ENCODE results near the gene RAB3A. TPM values are rescaled to one million over a fixed set of nuclear protein-coding genes. Genes with fewer than 3 reads are reported as not detected.

The RAB3A gene
- total RNA-seq, 1 experiment from 2014 or later, result 1.0 TPM

- H3K36me3 ChIP-seq (ENCODE audit: control insufficient read depth, insufficient read depth, low read length), result no peaks in the 10 kb centered on the region; the same call in 1 of the 2 replicates
- DNase-seq (ENCODE audit: low read depth, low spot score) (no peak), ATAC-seq (no peak)
- no peaks in the 10 kb centered on the region for H3K4me1 ChIP-seq (ENCODE audit: control insufficient read depth, insufficient read depth, low read length)
- intact Hi-C loops (cut with micrococcal nuclease; ENCODE audit: unreplicated experiment) (loop anchor here (10.0 kb wide), 1 partner anchor 52 kb away; no protein-coding TSS in a partner anchor), in situ Hi-C loops (cut with HindIII; ENCODE audit: low pct_unique_long_range_greater_than_20kb, low sequenced_read_pairs) (no loop called here)
- H3K27me3 ChIP-seq (ENCODE audit: control insufficient read depth, insufficient read depth, low read length), result no peaks in the 10 kb centered on the region
- no peaks in the 10 kb centered on the region for H3K9me3 ChIP-seq (ENCODE audit: control insufficient read depth, insufficient read depth, low read depth, low read length)
- no peak overlapping the region for H3K4me3 ChIP-seq (ENCODE audit: low read depth in 2 of 2, low read length in 2 of 2)
- no TSS peak for BruUV-seq (replicated peaks)
- no peak overlapping the region for H3K27ac ChIP-seq (ENCODE audit: low read length)
- POLR2A ChIA-PET, result interaction anchor here (0.7 kb wide), 1 partner anchor 22 kb away, joined by 6 read pairs; no protein-coding TSS in a partner anchor
- TF ChIP-seq SIN3A (IDR thresholded peaks at IDR 0.05; ENCODE audit: borderline replicate concordance, insufficient read depth, low read depth, low read length) (no peak), TCF7L2 (IDR thresholded peaks at IDR 0.05; ENCODE audit: low read depth, low read length) (no peak), POLR2AphosphoS5 (IDR thresholded peaks at IDR 0.05; ENCODE audit: low read depth, low read length) (no peak), REST (IDR thresholded peaks at IDR 0.05; ENCODE audit: insufficient read depth in 1 of 2, low read depth in 2 of 2, low read length in 1 of 2) (no peak), CTCF (IDR thresholded peaks at IDR 0.05) (no peak)
- CTCF ChIA-PET, result interaction anchor here (1.1 kb wide), 1 partner anchor 56 kb away, joined by 3 read pairs; no protein-coding TSS in a partner anchor
These were observed 36.8 kb downstream of the RAB3A start for GRCh38 chr19:18167011-18167410.

GRCh38 chr19:18165794-18166544, 37.9 kb downstream of the RAB3A start:
- Histone ChIP-seq H3K36me3 (ENCODE audit: control insufficient read depth, insufficient read depth, low read length) (no peaks in the 10 kb centered on the region; the same call in 1 of the 2 replicates), H3K27me3 (ENCODE audit: control insufficient read depth, insufficient read depth, low read length) (no peaks in the 10 kb centered on the region), H3K4me1 (ENCODE audit: control insufficient read depth, insufficient read depth, low read length) (no peaks in the 10 kb centered on the region), H3K4me3 (ENCODE audit: low read depth in 2 of 2, low read length in 2 of 2) (no peak overlapping the region), H3K27ac (ENCODE audit: low read length) (no peak overlapping the region), H3K9me3 (ENCODE audit: control insufficient read depth, insufficient read depth, low read depth, low read length) (no peaks in the 10 kb centered on the region)
- in situ Hi-C loops (cut with HindIII; ENCODE audit: low pct_unique_long_range_greater_than_20kb, low sequenced_read_pairs), result no loop called here
- BruUV-seq (replicated peaks), result no TSS peak
- intact Hi-C loops (cut with micrococcal nuclease; ENCODE audit: unreplicated experiment), result loop anchor here (10.0 kb wide), 1 partner anchor 51 kb away; no protein-coding TSS in a partner anchor
- DNase-seq (ENCODE audit: low read depth, low spot score) (no peak), ATAC-seq (no peak)
- no peak for TF ChIP-seq SIN3A (IDR thresholded peaks at IDR 0.05; ENCODE audit: borderline replicate concordance, insufficient read depth, low read depth, low read length)
- TF ChIP-seq POLR2AphosphoS5 (IDR thresholded peaks at IDR 0.05; ENCODE audit: low read depth, low read length), result no peak
- ChIA-PET POLR2A (no interaction called here), CTCF (no interaction called here)

- ChIA-PET POLR2A (interaction anchor here (0.5 kb wide), 1 partner anchor 89 kb away, joined by 3 read pairs; no protein-coding TSS in a partner anchor), CTCF (no interaction called here)
- in situ Hi-C loops (cut with HindIII; ENCODE audit: low pct_unique_long_range_greater_than_20kb, low sequenced_read_pairs) (no loop called here), intact Hi-C loops (cut with micrococcal nuclease; ENCODE audit: unreplicated experiment) (loop anchor here (10.0 kb wide), 1 partner anchor 49 kb away; no protein-coding TSS in a partner anchor)
- Histone ChIP-seq H3K9me3 (ENCODE audit: control insufficient read depth, insufficient read depth, low read depth, low read length) (no peaks in the 10 kb centered on the region), H3K27me3 (ENCODE audit: control insufficient read depth, insufficient read depth, low read length) (no peaks in the 10 kb centered on the region), H3K4me3 (ENCODE audit: low read depth in 2 of 2, low read length in 2 of 2) (no peak overlapping the region), H3K36me3 (ENCODE audit: control insufficient read depth, insufficient read depth, low read length) (no peaks in the 10 kb centered on the region; the same call in 1 of the 2 replicates), H3K27ac (ENCODE audit: low read length) (no peak overlapping the region), H3K4me1 (ENCODE audit: control insufficient read depth, insufficient read depth, low read length) (no peaks in the 10 kb centered on the region)
- BruUV-seq (replicated peaks), result no TSS peak
- ATAC-seq, result no peak
- DNase-seq (ENCODE audit: low read depth, low spot score), result no peak
- TF ChIP-seq SIN3A (IDR thresholded peaks at IDR 0.05; ENCODE audit: borderline replicate concordance, insufficient read depth, low read depth, low read length), result no peak
- TF ChIP-seq POLR2AphosphoS5 (IDR thresholded peaks at IDR 0.05; ENCODE audit: low read depth, low read length), result no peak
- no peak for TF ChIP-seq TCF7L2 (IDR thresholded peaks at IDR 0.05; ENCODE audit: low read depth, low read length)
- no peak for TF ChIP-seq REST (IDR thresholded peaks at IDR 0.05; ENCODE audit: insufficient read depth in 1 of 2, low read depth in 2 of 2, low read length in 1 of 2)
- TF ChIP-seq CTCF (IDR thresholded peaks at IDR 0.05), result no peak
These were observed 39.8 kb downstream of the RAB3A start for GRCh38 chr19:18164072-18164471.

Measured in Panc1 (cell line).